Chondrocyte (in vitro differentiated cells): ENCODE data around the gene IL1RAP. TPM values are rescaled to one million over a fixed set of nuclear protein-coding genes. Genes with fewer than 3 reads are reported as not detected.

Experiments
- DNase-seq: peaks from one replicate; pipeline ENCODE4 v3.0.0; 2021; ENCODE audit warnings: mixed read lengths, low spot score
- H3K27ac Mint-ChIP-seq: one replicate; pipeline ENCODE4 v1.8.0; 2021; ENCODE audit warnings: mild to moderate bottlenecking, moderate library complexity, mixed read lengths; ENCODE audit not compliant: unreplicated experiment
- H3K27me3 Mint-ChIP-seq: 2 replicates; pipeline ENCODE4 v1.8.0; 2021; ENCODE audit warnings: low read depth, mixed read lengths
- H3K36me3 Mint-ChIP-seq: 2 replicates; pipeline ENCODE4 v1.8.0; 2021; ENCODE audit warnings: low read depth, mixed read lengths
- H3K4me1 Mint-ChIP-seq: 2 replicates; pipeline ENCODE4 v1.8.0; 2021; ENCODE audit warnings: low read depth, mild to moderate bottlenecking, mixed read lengths
- H3K4me3 Mint-ChIP-seq: one replicate; pipeline ENCODE4 v1.8.0; 2021; ENCODE audit warnings: mild to moderate bottlenecking, moderate library complexity, mixed read lengths; ENCODE audit not compliant: unreplicated experiment
- H3K9me3 Mint-ChIP-seq: 2 replicates; pipeline ENCODE4 v1.8.0; 2021; ENCODE audit warnings: low read depth, mixed read lengths
- CTCF ChIP-seq: fragments of 200-600 bp; sonication (generic); IDR thresholded peaks from 2 replicates; pipeline ENCODE4 v1.5.0; 2021; ENCODE audit warnings: antibody characterized with exemption, mild to moderate bottlenecking, moderate library complexity
- total RNA-seq: library from RNA; stranded (reverse); gene quantifications from 3 replicates; pipeline ENCODE4 v1.2.1, GENCODE V29; 2021

IL1RAP gene
- total RNA-seq, 1 donor from 2014 or later, result 30.4 TPM

- H3K4me1 Mint-ChIP-seq, result peaks cover 36% of the 10 kb centered on the region
- no peak overlapping the region for H3K4me3 Mint-ChIP-seq
- DNase-seq, result no peak
- H3K9me3 Mint-ChIP-seq, result no peaks in the 10 kb centered on the region
- no peak for TF ChIP-seq CTCF
- H3K27me3 Mint-ChIP-seq, result no peaks in the 10 kb centered on the region
- no peak overlapping the region for H3K27ac Mint-ChIP-seq
- H3K36me3 Mint-ChIP-seq, result peaks cover 2% of the 10 kb centered on the region
Measured at GRCh38 chr3:190582667-190583066, 68.8 kb downstream of the IL1RAP start.

GRCh38 chr3:190585805-190586630 is 72.1 kb downstream of the IL1RAP start:
- Mint-ChIP-seq H3K36me3 (peaks cover 7% of the 10 kb centered on the region), H3K4me1 (peaks cover 29% of the 10 kb centered on the region), H3K4me3 (no peak overlapping the region), H3K9me3 (no peaks in the 10 kb centered on the region), H3K27me3 (no peaks in the 10 kb centered on the region), H3K27ac (peak overlapping the region; percentile 87)
- DNase-seq, result no peak
- TF ChIP-seq CTCF, result no peak

GRCh38 chr3:190586631-190587011 is 72.7 kb downstream of the IL1RAP start:
- H3K36me3 Mint-ChIP-seq, result peaks cover 7% of the 10 kb centered on the region
- DNase-seq, result no peak
- H3K9me3 Mint-ChIP-seq, result no peaks in the 10 kb centered on the region
- no peak overlapping the region for H3K4me3 Mint-ChIP-seq
- peaks cover 25% of the 10 kb centered on the region for H3K4me1 Mint-ChIP-seq
- TF ChIP-seq CTCF, result no peak
- peak overlapping the region; percentile 87 for H3K27ac Mint-ChIP-seq
- no peaks in the 10 kb centered on the region for H3K27me3 Mint-ChIP-seq

GRCh38 chr3:190588570-190588969 is 74.7 kb downstream of the IL1RAP start:
- Mint-ChIP-seq H3K36me3 (peaks cover 7% of the 10 kb centered on the region), H3K9me3 (no peaks in the 10 kb centered on the region), H3K4me1 (peaks cover 28% of the 10 kb centered on the region), H3K27me3 (no peaks in the 10 kb centered on the region), H3K27ac (no peak overlapping the region), H3K4me3 (no peak overlapping the region)
- DNase-seq, result no peak
- no peak for TF ChIP-seq CTCF

- Mint-ChIP-seq H3K27me3 (no peaks in the 10 kb centered on the region), H3K27ac (no peak overlapping the region), H3K36me3 (peaks cover 5% of the 10 kb centered on the region), H3K4me1 (peaks cover 28% of the 10 kb centered on the region), H3K9me3 (no peaks in the 10 kb centered on the region), H3K4me3 (no peak overlapping the region)
- DNase-seq, result no peak
- TF ChIP-seq CTCF, result no peak
Measured at GRCh38 chr3:190589326-190589725, 75.4 kb downstream of the IL1RAP start.
